ENCODE results near the gene DRC1.

The DRC1 gene

GRCh38 chr2:26396734-26397298 lies 4.9 kb upstream of the DRC1 start:
- DNase-seq (ENCODE audit: extremely low read depth in 1 of 2, low read depth in 1 of 2), result peak in 1 of 2 donors; percentile 47

GRCh38 chr2:26399771-26400376 lies 1.8 kb upstream of the DRC1 start:
- DNase-seq (ENCODE audit: extremely low read depth in 1 of 2, low read depth in 1 of 2), result no peak

GRCh38 chr2:26400723-26401122 lies 997 bp upstream of the DRC1 start:
- no peak for DNase-seq (ENCODE audit: extremely low read depth in 1 of 2, low read depth in 1 of 2)

GRCh38 chr2:26407526-26407925 lies 5.8 kb downstream of the DRC1 start:
- DNase-seq (ENCODE audit: extremely low read depth in 1 of 2, low read depth in 1 of 2), result no peak

GRCh38 chr2:26409785-26410184 lies 8.1 kb downstream of the DRC1 start:
- DNase-seq (ENCODE audit: extremely low read depth in 1 of 2, low read depth in 1 of 2), result no peak

- DNase-seq (ENCODE audit: extremely low read depth in 1 of 2, low read depth in 1 of 2), result no peak
These were observed 9.1 kb downstream of the DRC1 start for GRCh38 chr2:26410764-26411243.

GRCh38 chr2:26411419-26411818 lies 9.7 kb downstream of the DRC1 start:
- no peak for DNase-seq (ENCODE audit: extremely low read depth in 1 of 2, low read depth in 1 of 2)

- DNase-seq (ENCODE audit: extremely low read depth in 1 of 2, low read depth in 1 of 2), result peak in 1 of 2 donors; percentile 13
These were observed 10.5 kb downstream of the DRC1 start for GRCh38 chr2:26412091-26412673.

- no peak for DNase-seq (ENCODE audit: extremely low read depth in 1 of 2, low read depth in 1 of 2)
These were observed 12.6 kb downstream of the DRC1 start for GRCh38 chr2:26414311-26414710.

- DNase-seq (ENCODE audit: extremely low read depth in 1 of 2, low read depth in 1 of 2), result no peak
These were observed 20.2 kb downstream of the DRC1 start for GRCh38 chr2:26421961-26422360.

- no peak for DNase-seq (ENCODE audit: extremely low read depth in 1 of 2, low read depth in 1 of 2)
These were observed 21.4 kb downstream of the DRC1 start for GRCh38 chr2:26422947-26423629.

GRCh38 chr2:26423750-26424149 lies 22.0 kb downstream of the DRC1 start:
- no peak for DNase-seq (ENCODE audit: extremely low read depth in 1 of 2, low read depth in 1 of 2)

- no peak for DNase-seq (ENCODE audit: extremely low read depth in 1 of 2, low read depth in 1 of 2)
These were observed 22.5 kb downstream of the DRC1 start for GRCh38 chr2:26424221-26424620.

- no peak for DNase-seq (ENCODE audit: extremely low read depth in 1 of 2, low read depth in 1 of 2)
These were observed 27.1 kb downstream of the DRC1 start for GRCh38 chr2:26428846-26429245.

- no peak for DNase-seq (ENCODE audit: extremely low read depth in 1 of 2, low read depth in 1 of 2)
These were observed 28.3 kb downstream of the DRC1 start for GRCh38 chr2:26429779-26430578.

- DNase-seq (ENCODE audit: extremely low read depth in 1 of 2, low read depth in 1 of 2), result no peak
These were observed 29.1 kb downstream of the DRC1 start for GRCh38 chr2:26430826-26431225.

GRCh38 chr2:26432363-26432762 lies 30.6 kb downstream of the DRC1 start:
- no peak for DNase-seq (ENCODE audit: extremely low read depth in 1 of 2, low read depth in 1 of 2)

GRCh38 chr2:26432859-26433258 lies 31.1 kb downstream of the DRC1 start:
- no peak for DNase-seq (ENCODE audit: extremely low read depth in 1 of 2, low read depth in 1 of 2)

GRCh38 chr2:26435106-26435505 lies 33.4 kb downstream of the DRC1 start:
- no peak for DNase-seq (ENCODE audit: extremely low read depth in 1 of 2, low read depth in 1 of 2)

GRCh38 chr2:26438526-26438925 lies 36.8 kb downstream of the DRC1 start:
- no peak for DNase-seq (ENCODE audit: extremely low read depth in 1 of 2, low read depth in 1 of 2)

GRCh38 chr2:26438926-26439325 lies 37.2 kb downstream of the DRC1 start:
- no peak for DNase-seq (ENCODE audit: extremely low read depth in 1 of 2, low read depth in 1 of 2)

Data from stimulated activated CD8-positive, alpha-beta memory T cell treated with anti-CD3 and anti-CD28 coated beads, Interleukin-7, amount 100 ng/mL, for 48 hours (primary cell).